HUES6 (cell line): Measurements from ENCODE around the gene NCOA4.
"Not testable (repeated sequence)": the region's sequence is repeated elsewhere in the genome, so short reads cannot be mapped to it uniquely, and the experiment has no call there.

ENCODE experiments used
- H3K27ac ChIP-seq: 2 replicates; pipeline ENCODE4 v1.7.0; 2013; ENCODE audit warnings: low read depth, mild to moderate bottlenecking, low read length, inconsistent platforms
- H3K27me3 ChIP-seq: 2 replicates; pipeline ENCODE4 v1.6.1; 2013; ENCODE audit warnings: low read length; ENCODE audit not compliant: control insufficient read depth, insufficient read depth
- H3K36me3 ChIP-seq: 2 replicates; pipeline ENCODE4 v1.6.1; 2013; ENCODE audit warnings: low read length; ENCODE audit not compliant: control insufficient read depth, insufficient read depth
- H3K4me1 ChIP-seq: 2 replicates; pipeline ENCODE4 v1.6.1; 2013; ENCODE audit warnings: low read length; ENCODE audit not compliant: control insufficient read depth, insufficient read depth
- H3K4me3 ChIP-seq: 2 replicates; pipeline ENCODE4 v1.5.1; 2013; ENCODE audit warnings: low read depth, low read length
- H3K9ac ChIP-seq: one replicate; pipeline ENCODE4 v1.6.1; 2013; ENCODE audit warnings: mild to moderate bottlenecking, low read length
- H3K9me3 ChIP-seq: 2 replicates; pipeline ENCODE4 v1.6.1; 2013; ENCODE audit warnings: low read depth, low read length; ENCODE audit not compliant: control insufficient read depth, insufficient read depth

NCOA4 gene

GRCh38 chr10:46068117-46068516, 37.7 kb upstream of the NCOA4 start:
- no peak overlapping the region for H3K9ac ChIP-seq

DNA sequence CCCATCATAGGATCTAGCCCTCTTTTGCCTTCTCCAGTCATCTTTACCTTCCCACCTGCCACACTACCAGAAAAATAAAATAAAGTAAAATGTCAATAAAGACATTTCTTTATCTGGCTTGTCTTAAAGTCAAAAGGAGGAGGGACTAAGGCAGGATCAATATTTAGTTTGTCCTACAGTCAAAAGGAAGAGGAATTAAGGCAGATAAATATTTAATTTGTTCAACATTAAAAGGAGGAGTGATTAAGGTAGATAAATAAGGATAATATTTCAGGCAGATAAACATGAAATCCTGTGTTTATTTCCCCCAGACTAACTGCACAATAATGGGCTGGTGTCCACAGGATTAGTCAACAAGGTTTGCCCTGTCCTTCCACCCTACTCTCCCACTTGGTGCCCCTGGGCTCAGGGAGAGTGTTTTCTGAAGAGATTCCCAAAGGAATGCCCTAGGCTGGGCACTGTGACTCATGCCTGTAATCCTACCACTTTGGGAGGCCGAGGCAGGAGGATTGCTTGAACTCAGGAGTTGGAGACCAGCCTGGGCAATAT, 33.9 kb upstream of the NCOA4 start:
- H3K36me3 ChIP-seq, result no peaks in the 10 kb centered on the region
- no peak overlapping the region for H3K9ac ChIP-seq
- no peaks in the 10 kb centered on the region for H3K27me3 ChIP-seq
- no peaks in the 10 kb centered on the region for H3K4me1 ChIP-seq
- no peak overlapping the region for H3K27ac ChIP-seq
- H3K9me3 ChIP-seq, result peaks cover 4% of the 10 kb centered on the region; the same call in 1 of the 2 replicates
- H3K4me3 ChIP-seq, result no peak overlapping the region

More at GRCh38 chr10:46068117-46068516, 37.7 kb upstream of the NCOA4 start:
- H3K27me3 ChIP-seq, result no peaks in the 10 kb centered on the region
- no peak overlapping the region for H3K4me3 ChIP-seq
- H3K4me1 ChIP-seq, result no peaks in the 10 kb centered on the region
- no peak overlapping the region for H3K27ac ChIP-seq
- H3K9me3 ChIP-seq, result peaks cover 4% of the 10 kb centered on the region; the same call in 1 of the 2 replicates
- no peaks in the 10 kb centered on the region for H3K36me3 ChIP-seq

DNA sequence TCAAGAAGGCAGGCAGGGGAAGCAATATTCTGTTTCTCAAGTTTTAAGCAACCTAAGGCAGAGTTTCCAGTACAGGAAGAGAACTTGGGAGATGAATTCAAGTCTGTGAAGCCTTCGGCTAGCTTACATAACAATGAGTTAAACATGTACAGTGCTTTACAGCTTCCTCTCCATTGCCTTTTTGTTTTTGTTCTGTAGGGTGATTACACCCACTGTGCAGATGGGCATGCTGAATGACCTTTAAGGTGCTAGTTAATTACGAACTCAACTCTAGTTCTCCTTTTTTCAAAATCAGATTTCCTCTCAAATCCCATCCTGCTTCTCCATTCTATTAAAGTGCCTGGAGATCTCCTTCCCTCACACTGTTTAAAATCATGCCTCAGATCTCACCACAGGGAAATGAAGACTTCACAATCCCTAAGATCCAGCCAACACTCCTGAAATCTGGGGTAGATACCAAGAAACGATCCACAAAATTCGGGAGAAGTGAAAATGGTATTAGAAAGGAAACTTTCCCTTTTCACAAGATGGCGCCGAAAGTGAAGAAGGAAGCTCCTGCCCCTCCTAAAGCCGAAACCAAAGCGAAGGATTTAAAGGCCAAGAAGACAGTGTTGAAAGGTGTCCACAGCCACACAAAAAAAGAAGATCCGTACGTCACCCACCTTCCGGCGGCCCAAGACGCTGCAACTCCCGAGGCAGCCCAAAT, 32.5 kb upstream of the NCOA4 start:
- H3K27ac ChIP-seq, result no peak overlapping the region
- no peaks in the 10 kb centered on the region for H3K36me3 ChIP-seq
- H3K9me3 ChIP-seq, result no peaks in the 10 kb centered on the region
- no peak overlapping the region for H3K9ac ChIP-seq
- no peaks in the 10 kb centered on the region for H3K4me1 ChIP-seq
- no peak overlapping the region for H3K4me3 ChIP-seq
- no peaks in the 10 kb centered on the region for H3K27me3 ChIP-seq

DNA sequence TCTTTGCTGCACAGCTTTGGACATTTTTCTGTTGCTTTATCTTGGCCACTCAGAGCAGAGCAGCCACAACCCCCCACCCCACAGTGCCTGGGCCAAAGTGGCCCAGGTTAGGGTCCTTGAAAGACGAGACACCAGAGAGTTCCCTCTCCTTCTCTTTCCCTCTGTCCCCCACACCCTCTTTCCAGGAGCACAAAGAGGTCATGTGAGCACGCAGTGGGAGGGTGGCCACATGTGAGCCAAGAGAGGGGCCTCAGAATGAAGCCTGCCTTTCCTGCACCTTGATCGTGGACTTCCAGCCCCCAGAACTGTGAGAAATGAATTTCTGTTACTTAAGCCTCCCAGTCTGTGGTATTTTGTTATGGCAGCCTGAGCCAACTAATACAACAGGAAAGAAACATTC, 30.3 kb upstream of the NCOA4 start:
- peaks cover 2% of the 10 kb centered on the region for H3K4me1 ChIP-seq

DNA sequence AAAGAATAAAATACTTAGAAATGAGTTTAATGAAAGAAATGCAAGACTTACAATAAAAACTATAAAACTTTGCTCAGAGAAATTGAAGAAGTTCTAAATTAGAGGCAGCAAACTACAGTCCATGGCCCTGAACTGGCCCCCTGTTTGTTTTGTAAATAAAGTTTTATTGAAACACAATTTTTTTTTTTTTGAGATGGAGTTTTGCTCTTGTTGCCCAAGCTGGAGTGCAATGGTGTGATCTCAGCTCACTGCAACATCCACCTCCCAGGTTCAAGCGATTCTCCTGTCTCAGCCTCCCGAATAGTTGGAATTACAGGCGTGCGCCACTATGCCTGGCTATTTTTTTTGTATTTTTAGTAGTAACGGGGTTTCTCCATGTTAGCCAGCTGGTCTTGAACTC, 27.5 kb upstream of the NCOA4 start:
- H3K27ac ChIP-seq, H3K9me3 ChIP-seq, H3K4me3 ChIP-seq, H3K27me3 ChIP-seq, H3K36me3 ChIP-seq, H3K9ac ChIP-seq: not testable (repeated sequence)
- peaks cover 27% of the 10 kb centered on the region for H3K4me1 ChIP-seq

More for the DNA sequence above, 30.3 kb upstream of the NCOA4 start:
- Histone ChIP-seq H3K27ac (no peak overlapping the region), H3K9me3 (no peaks in the 10 kb centered on the region; the same call in 1 of the 2 replicates), H3K4me3 (no peak overlapping the region), H3K36me3 (no peaks in the 10 kb centered on the region), H3K9ac (no peak overlapping the region), H3K27me3 (no peaks in the 10 kb centered on the region)

GRCh38 chr10:46057038-46057437, 26.6 kb upstream of the NCOA4 start:
- H3K27me3 ChIP-seq, result no peaks in the 10 kb centered on the region
- no peak overlapping the region for H3K4me3 ChIP-seq
- H3K36me3 ChIP-seq, result no peaks in the 10 kb centered on the region
- H3K27ac ChIP-seq, result no peak overlapping the region
- H3K9ac ChIP-seq, result no peak overlapping the region
- no peaks in the 10 kb centered on the region; the same call in 1 of the 2 replicates for H3K9me3 ChIP-seq
- H3K4me1 ChIP-seq, result peaks cover 36% of the 10 kb centered on the region

GRCh38 chr10:46055771-46056170, 25.3 kb upstream of the NCOA4 start:
- Histone ChIP-seq H3K4me1 (peaks cover 43% of the 10 kb centered on the region), H3K27me3 (no peaks in the 10 kb centered on the region), H3K36me3 (no peaks in the 10 kb centered on the region), H3K9me3 (no peaks in the 10 kb centered on the region; the same call in 1 of the 2 replicates), H3K9ac (no peak overlapping the region), H3K27ac (no peak overlapping the region), H3K4me3 (no peak overlapping the region)

DNA sequence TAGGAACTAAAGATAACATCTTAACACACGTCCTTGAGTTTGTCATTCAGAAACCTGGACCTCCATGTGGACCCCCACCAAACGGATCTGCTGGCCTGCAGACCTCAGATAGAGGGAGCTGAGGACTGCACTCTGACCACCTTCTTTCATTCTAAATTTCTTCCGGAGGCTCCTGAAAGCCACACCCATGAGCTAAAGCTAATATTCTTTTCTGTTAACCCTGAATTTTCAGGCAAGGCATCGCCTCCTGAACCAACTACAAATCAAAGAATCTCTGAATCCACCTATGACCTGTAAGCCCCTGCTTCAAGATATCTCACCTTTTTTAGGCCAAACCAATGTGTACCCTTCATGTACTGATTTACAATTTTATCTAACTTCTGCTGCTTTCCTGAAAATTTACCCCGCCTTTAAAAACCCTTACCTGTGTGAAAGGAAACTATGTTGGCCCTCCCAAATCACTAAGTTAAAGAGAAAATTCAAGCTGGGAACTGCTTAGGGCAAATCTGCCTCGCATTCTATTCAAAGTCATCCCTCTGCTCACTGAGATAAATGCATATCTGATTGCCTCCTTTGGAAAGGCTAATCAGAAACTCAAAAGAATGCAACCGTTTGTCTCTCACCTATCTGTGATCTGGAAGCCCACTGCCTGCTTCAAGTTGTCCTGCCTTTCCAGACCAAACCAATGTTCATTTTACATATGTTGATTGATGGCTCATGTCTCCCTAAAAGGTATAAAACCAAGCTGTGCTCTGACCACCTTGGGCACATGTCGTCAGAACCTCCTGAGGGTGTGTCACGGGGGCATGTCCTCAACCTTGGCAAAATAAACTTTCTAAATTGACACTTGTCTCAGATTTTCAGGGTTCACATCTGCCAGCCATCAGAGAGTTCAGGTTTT, 23.4 kb upstream of the NCOA4 start:
- Histone ChIP-seq H3K9me3 (no peaks in the 10 kb centered on the region; the same call in 1 of the 2 replicates), H3K27me3 (no peaks in the 10 kb centered on the region), H3K9ac (peak overlapping the region; percentile 59), H3K27ac (peak overlapping the region; percentile 58; the same call in 1 of the 2 replicates), H3K36me3 (no peaks in the 10 kb centered on the region), H3K4me3 (no peak overlapping the region), H3K4me1 (peaks cover 43% of the 10 kb centered on the region)

- Histone ChIP-seq H3K36me3 (no peaks in the 10 kb centered on the region), H3K4me1 (peaks cover 47% of the 10 kb centered on the region), H3K27ac (peak overlapping the region; percentile 58; the same call in 1 of the 2 replicates), H3K9me3 (no peaks in the 10 kb centered on the region; the same call in 1 of the 2 replicates), H3K27me3 (no peaks in the 10 kb centered on the region), H3K9ac (peak overlapping the region; percentile 47), H3K4me3 (no peak overlapping the region)
These were observed 22.5 kb upstream of the NCOA4 start for GRCh38 chr10:46052791-46053375.

DNA sequence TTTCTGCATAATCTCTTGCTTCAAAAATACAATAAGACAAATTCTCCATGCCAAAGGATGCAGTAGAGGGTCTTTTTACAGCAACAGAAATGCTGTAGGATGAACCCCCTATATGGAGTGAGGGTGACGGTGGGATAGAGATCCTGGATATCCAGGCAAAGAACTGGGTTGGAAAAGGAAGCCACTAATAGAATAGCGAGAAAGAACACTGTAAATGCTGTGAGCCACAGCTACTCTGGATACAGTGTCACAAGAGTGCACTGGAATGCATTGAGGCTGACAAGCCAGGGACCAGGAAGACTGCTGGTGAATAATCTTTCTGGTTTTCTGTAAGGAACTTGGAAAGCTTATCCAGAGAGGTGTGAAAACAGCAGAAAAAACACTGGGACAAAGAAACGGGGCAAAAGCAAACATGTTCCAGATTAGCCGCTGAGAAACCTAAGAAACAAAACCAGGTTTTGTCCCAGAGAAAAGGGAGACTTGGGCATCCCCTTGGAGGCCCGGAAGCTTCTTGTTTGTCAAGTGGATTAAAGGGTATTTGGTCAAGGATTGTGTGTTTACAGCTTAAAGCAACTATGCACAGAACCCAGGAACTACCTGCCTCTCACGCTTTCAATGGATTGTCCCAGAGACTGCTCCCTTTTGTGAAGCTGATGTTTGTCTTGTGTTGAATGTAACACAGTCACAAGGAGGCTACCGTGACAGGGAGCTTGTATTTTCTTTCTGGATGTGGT, 21.8 kb upstream of the NCOA4 start:
- Histone ChIP-seq H3K9me3 (no peaks in the 10 kb centered on the region; the same call in 1 of the 2 replicates), H3K4me1 (peaks cover 49% of the 10 kb centered on the region), H3K36me3 (no peaks in the 10 kb centered on the region), H3K4me3 (no peak overlapping the region), H3K27me3 (no peaks in the 10 kb centered on the region), H3K27ac (no peak overlapping the region; the same call in 1 of the 2 replicates), H3K9ac (no peak overlapping the region)
